HG03135 (cell line): Measurements from ENCODE around the gene RYR2.
"Not testable (repeated sequence)": the region's sequence is repeated elsewhere in the genome, so short reads cannot be mapped to it uniquely, and the experiment has no call there.

Experiments used
- ATAC-seq: cut with Tn5 transposase; IDR thresholded peaks from one replicate; pipeline ENCODE4 v1.9.1; 2021; ENCODE audit warnings: mild to moderate bottlenecking, moderate library complexity; ENCODE audit not compliant: unreplicated experiment

The RYR2 gene

DNA sequence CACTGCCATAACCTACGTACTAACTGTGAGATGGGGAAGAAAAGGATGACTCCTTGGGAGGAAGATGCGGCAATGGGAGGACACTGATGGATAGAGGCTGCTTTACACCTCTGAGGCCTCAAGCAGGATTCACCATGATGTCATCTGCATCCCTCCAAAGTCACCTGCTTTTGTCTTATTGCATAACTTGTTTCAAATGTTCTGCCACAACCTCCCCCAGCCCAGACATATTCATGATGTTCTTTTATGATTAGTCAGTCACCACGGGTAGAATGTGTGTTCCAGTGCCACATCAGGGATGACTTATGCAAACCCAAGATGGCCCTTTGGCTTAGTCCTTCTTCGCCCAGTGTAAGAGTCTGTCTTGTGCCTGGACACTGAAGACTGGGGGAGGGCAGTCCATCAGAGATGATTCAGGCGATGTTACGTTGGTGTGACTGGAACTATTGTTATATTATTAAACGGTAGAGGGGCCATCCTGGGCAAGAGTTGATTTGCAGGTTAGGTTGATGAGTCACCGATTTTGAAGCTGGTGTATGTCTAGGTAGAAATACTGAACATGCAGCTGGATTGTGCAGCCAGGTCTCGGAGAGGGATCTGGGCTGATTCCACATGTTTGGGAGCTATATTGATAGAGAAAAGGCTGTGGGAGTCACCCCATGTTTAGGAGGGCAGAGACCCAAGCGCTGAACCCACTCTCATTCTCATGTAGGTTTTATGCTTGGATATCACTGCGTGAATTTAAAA lies 32.6 kb downstream of the RYR2 start:
- no peak for ATAC-seq

- ATAC-seq = no peak
Measured at GRCh38 chr1:237084341-237085077, 42.5 kb downstream of the RYR2 start.

DNA sequence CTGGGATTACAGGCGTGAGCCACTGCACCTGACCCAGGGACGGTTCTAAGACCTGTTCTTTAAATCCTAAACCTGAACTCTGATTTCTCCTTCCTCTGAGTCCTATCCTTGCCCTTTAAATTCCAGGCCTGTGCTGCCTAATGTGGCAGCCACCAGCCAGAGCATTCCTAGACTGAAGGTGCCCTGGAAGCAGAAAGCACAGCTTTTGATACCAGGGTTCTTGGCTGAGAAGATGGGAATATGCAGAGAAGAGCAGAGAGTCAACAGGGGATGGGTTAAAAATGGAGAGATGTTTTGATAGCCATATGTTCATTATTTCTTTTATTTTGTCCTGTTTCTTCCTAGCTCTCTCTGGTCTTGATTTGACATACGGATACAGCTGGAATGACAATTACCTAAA lies 49.7 kb downstream of the RYR2 start:
- ATAC-seq = no peak

- ATAC-seq = no peak
Measured at GRCh38 chr1:237093691-237094090, 51.7 kb downstream of the RYR2 start.

GRCh38 chr1:237098541-237098940 lies 56.6 kb downstream of the RYR2 start:
- no peak for ATAC-seq

DNA sequence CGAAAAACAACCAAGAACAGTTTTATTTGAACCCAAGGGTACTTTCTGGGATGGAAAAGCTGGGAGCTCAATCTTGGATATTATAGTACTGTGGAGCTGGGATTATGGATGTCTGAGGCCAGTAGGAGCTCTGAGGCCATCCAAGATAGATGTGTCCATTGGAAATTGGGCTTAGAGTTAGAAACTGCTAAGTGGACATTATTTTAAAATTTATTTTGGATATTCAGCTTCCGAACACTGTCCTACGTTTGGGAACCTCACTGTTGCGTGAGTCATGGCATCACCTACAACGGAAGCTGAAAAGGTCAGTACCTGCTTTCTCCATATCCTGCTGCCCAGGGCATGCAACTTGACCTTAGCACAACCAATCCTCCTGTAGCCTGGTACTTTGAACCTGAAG lies 61.0 kb downstream of the RYR2 start:
- ATAC-seq = no peak

DNA sequence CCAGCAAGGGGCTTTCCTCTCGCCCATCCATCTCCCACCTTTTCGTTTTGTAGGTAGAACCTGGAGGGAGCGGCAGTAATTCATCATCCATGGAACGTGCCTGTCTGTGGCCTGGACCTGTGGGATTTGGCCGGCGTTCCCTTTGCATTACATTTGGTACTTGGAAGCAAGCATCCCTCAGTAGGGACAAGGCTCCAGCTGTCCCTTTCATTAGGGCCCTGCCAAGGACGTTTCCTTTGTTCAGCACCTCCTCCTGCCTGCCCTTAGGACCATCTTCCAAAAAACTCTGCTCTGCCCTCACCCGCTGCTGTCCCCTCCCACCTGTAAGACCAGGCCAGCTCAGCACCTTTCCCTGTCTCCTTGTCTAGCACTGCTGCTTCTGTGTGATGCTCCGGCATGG lies 62.1 kb downstream of the RYR2 start:
- ATAC-seq = no peak

DNA sequence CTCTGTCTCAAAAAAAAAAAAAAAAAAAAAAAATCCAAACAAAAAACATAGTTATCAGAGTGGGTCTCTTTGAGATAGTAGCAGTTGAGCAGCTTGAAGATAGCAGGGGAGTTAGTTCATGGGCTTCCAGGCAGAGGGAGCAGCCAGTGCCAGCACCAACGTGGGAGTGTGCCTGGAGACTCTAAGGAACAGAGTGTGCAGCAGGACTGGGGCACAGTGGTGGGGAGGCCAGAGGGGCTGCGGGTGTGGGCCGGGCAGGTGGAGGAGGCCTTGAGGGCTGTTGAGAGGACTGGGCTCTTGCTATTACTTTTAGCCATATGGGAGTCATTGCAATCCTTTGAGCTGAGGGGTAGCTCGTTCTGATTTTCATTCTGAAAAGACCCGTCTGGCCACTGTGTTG lies 63.8 kb downstream of the RYR2 start:
- no peak for ATAC-seq

GRCh38 chr1:237108297-237109040 lies 66.5 kb downstream of the RYR2 start:
- no peak for ATAC-seq

DNA sequence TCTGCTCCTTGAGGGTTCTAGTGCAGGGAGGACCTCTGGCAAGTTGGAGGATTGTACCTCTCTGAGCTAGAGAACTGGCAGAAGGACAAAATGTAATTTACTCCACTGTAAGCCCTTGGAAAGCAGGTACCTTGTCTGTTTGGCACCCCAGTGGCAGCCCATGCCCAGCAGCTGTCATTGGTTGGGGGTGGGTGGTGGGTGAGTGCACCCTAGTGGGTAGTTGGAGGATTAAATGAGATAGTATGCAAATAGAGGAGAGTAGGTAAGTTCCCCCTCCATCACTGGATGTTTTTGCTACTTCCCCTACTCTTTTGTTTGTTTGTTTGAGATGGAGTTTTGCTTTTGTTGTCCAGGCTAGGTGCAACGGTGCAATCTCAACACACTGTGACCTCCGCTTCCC lies 69.8 kb downstream of the RYR2 start:
- no peak for ATAC-seq

GRCh38 chr1:237112663-237113062 lies 70.7 kb downstream of the RYR2 start:
- ATAC-seq = no peak

DNA sequence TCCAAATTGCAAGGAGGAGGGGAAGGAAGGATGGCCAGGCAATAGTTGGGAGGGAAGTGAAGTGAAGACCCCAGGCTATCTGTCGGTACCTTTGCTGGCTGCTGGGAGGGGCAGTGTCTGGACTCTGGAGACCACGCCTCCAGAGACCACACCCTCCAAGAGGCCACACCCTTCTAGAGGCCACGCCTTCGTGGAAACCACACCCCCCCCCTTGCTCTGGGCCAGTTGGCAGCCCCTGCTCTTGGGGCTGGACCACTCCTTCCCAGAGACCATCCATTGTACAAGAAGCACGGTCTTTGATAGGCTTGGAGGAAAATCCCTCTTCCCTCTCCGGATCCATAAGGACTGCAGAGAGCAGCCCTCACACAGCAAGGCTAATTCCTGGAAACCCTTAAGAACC lies 73.1 kb downstream of the RYR2 start:
- no peak for ATAC-seq

DNA sequence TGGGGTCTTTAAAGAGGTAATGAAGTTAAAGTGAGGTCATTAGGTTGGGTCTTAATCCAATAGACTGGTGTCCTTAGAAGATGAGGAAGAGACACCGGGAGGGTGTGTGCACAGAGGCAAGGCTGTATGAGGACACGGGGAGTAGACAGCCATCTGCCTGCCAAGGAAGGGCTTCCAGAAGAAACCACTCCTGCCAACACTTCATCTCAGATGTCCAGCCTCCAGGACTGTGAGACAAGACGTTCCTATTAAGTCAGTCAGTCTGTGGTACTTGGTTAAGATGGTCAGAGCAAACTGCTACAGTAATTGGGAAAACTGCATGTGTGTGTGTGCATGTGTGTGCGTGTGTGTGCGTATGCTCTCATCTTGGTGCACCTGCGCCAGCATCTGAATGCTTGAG lies 77.1 kb downstream of the RYR2 start:
- no peak for ATAC-seq

DNA sequence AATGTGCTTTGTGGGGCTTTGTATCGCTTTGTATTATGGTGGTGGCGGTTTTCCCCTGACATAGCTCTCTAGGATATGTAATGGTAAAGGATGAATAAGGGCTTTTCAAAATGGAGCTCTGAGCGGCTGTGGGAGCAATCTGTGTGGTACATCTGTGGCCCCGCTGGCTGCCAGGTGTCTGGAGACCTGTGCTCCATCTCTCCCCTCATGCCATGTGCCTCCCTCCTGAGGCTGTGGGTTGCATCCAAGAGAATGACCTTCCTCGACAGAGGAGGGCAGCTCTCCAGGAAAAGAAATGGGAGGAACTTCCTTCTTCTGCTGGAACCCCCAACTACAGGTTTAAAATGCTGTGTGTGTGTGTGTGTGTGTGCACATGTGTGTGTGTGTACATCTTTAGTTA lies 78.7 kb downstream of the RYR2 start:
- no peak for ATAC-seq

- no peak for ATAC-seq
Measured at GRCh38 chr1:237124856-237125462, 83.0 kb downstream of the RYR2 start.

DNA sequence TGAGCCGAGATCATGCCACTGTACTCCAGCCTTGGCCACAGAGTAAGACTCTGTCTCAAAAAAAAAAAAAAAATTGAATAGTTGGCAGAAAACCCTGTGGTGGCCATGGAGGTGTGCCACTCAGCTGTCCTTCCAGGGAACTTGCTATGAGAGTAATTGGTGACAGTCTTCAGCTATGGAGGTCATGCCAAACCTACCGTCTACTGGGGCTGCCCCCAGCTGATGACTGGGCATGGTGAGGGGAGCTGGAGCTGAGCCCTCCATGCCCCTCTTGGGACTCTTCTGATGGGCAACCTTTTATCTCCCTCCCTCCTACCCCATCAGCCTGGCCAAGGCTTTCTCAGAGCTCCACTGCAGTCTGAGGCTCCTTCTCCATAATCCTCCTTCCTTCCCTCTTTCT lies 84.2 kb downstream of the RYR2 start:
- ATAC-seq = no peak

- ATAC-seq = not testable (repeated sequence)
Measured at GRCh38 chr1:237127301-237127700, 85.3 kb downstream of the RYR2 start.

GRCh38 chr1:237133921-237134320 lies 91.9 kb downstream of the RYR2 start:
- ATAC-seq = no peak

- ATAC-seq = no peak
Measured at GRCh38 chr1:237134929-237135328, 92.9 kb downstream of the RYR2 start.

DNA sequence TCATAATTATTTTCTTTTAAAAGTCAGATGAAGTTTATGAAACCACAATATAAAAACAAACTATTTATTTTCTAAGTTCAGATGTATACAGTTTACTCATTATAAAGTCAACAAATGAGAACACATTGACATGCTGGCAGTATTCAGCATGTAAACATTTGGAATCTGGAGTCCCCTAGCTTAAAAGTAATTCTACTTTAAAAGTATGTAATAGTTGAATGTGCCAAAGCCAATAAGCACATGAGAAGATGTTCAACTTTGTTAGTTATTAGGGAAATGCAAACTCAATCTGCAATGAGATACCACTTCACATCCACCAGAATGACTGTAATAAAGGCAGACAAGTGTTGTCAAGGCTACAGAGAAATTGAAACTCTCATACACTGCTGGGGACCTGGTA lies 96.6 kb downstream of the RYR2 start:
- no peak for ATAC-seq

- ATAC-seq = no peak
Measured at GRCh38 chr1:237139732-237140131, 97.7 kb downstream of the RYR2 start.
